SKM-1 treated with dmso at 0.1 percent for 144 hours (cell line): ENCODE measurements around the gene FAM193A.
"Not testable (repeated sequence)": the region's sequence is repeated elsewhere in the genome, so short reads cannot be mapped to it uniquely, and the experiment has no call there.

ENCODE experiments used
- DNase-seq: peaks from one replicate; lab custom pipeline; 2025; ENCODE audit not compliant: unreplicated experiment; lab: John Stamatoyannopoulos, UW

FAM193A gene

GRCh38 chr4:2767046-2767704 is 230.7 kb downstream of the FAM193A start:
- DNase-seq = no peak

GRCh38 chr4:2767705-2768074 is 231.2 kb downstream of the FAM193A start:
- no peak for DNase-seq

GRCh38 chr4:2768124-2768523 is 231.7 kb downstream of the FAM193A start:
- DNase-seq = no peak

- no peak for DNase-seq
Measured at GRCh38 chr4:2768921-2769336, 232.5 kb downstream of the FAM193A start.

- DNase-seq = no peak
Measured at GRCh38 chr4:2771264-2771663, 234.8 kb downstream of the FAM193A start.

GRCh38 chr4:2780643-2781042 is 244.2 kb downstream of the FAM193A start:
- DNase-seq = not testable (repeated sequence)

- no peak for DNase-seq
Measured at GRCh38 chr4:2781911-2782310, 245.5 kb downstream of the FAM193A start.
